BJ (cell line): ENCODE data around the gene SLCO4A1. TPM values are rescaled to one million over a fixed set of nuclear protein-coding genes. Genes with fewer than 3 reads are reported as not detected.

Source experiments
- CTCF ChIA-PET: fragments of 350-600 bp; formaldehyde crosslinking; extraction: SDS; loops from one replicate; lab custom pipeline; 2021; ENCODE audit warnings: antibody characterized with exemption, inconsistent platforms; lab: Yijun Ruan, JAX
- POLR2A ChIA-PET: fragments of 300-600 bp; sonication (Branson Sonifier 250); formaldehyde crosslinking; extraction: SDS; loops from one replicate; lab custom pipeline; 2021; ENCODE audit warnings: antibody characterized with exemption; lab: Charles Lee
- DNase-seq: peaks from one replicate; pipeline ENCODE4 v3.0.0-alpha.2; 2011; ENCODE audit warnings: low read depth
- H3K27me3 ChIP-seq: 2 replicates; pipeline ENCODE4 v1.6.0; 2011; ENCODE audit warnings: low read length; ENCODE audit not compliant: control insufficient read depth, insufficient read depth
- H3K36me3 ChIP-seq: 2 replicates; pipeline ENCODE4 v1.5.1; 2011; ENCODE audit warnings: low read length; ENCODE audit not compliant: control insufficient read depth, insufficient read depth
- H3K4me3 ChIP-seq: 2 replicates; pipeline ENCODE4 v1.5.1; 2011; ENCODE audit warnings: low read depth, mild to moderate bottlenecking, control low read depth, low read length
- polyA plus RNA-seq: library from polyadenylated mRNA; depleted of rRNA; stranded (reverse); fragments of >200 nt; gene quantifications from 2 replicates; pipeline ENCODE4 v1.2.3, GENCODE V29; 2011
- TF ChIP-seq, protein P1 (sequence below): IDR thresholded peaks from 2 replicates; pipeline ENCODE4 v1.5.1; 2011; ENCODE audit warnings: low read depth, mild to moderate bottlenecking, control low read depth, inconsistent platforms, low read length, moderate library complexity; ENCODE audit not compliant: insufficient read depth

Gene SLCO4A1
- polyA plus RNA-seq, 1 experiment = 0.15 TPM

DNA sequence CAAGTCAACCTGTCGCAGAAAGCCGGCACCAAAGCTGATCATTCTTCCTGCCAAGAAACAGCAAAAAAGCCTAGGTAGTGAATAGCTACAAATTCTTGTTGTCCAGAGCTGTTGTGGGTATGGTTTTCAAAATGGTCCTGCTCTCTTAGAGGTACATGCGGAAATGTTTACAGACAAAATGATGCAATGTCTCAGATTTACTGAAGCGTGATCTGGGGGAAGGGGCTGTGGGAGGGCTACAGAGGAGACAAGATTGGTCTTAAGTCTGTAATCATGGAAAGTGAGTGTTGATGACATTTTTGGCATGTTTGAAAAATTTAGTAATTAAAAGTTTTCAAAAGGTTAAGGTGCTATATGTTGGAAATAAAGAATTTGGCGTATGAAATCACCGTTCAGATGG lies 72.5 kb downstream of the SLCO4A1 start:
- Histone ChIP-seq H3K36me3 (no peaks in the 10 kb centered on the region), H3K27me3 (peaks cover 21% of the 10 kb centered on the region), H3K4me3 (no peak overlapping the region)
- ChIA-PET POLR2A (no interaction called here), CTCF (no interaction called here)
- TF ChIP-seq, protein P1, sequence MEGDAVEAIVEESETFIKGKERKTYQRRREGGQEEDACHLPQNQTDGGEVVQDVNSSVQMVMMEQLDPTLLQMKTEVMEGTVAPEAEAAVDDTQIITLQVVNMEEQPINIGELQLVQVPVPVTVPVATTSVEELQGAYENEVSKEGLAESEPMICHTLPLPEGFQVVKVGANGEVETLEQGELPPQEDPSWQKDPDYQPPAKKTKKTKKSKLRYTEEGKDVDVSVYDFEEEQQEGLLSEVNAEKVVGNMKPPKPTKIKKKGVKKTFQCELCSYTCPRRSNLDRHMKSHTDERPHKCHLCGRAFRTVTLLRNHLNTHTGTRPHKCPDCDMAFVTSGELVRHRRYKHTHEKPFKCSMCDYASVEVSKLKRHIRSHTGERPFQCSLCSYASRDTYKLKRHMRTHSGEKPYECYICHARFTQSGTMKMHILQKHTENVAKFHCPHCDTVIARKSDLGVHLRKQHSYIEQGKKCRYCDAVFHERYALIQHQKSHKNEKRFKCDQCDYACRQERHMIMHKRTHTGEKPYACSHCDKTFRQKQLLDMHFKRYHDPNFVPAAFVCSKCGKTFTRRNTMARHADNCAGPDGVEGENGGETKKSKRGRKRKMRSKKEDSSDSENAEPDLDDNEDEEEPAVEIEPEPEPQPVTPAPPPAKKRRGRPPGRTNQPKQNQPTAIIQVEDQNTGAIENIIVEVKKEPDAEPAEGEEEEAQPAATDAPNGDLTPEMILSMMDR = no peak
- no peak for DNase-seq

DNA sequence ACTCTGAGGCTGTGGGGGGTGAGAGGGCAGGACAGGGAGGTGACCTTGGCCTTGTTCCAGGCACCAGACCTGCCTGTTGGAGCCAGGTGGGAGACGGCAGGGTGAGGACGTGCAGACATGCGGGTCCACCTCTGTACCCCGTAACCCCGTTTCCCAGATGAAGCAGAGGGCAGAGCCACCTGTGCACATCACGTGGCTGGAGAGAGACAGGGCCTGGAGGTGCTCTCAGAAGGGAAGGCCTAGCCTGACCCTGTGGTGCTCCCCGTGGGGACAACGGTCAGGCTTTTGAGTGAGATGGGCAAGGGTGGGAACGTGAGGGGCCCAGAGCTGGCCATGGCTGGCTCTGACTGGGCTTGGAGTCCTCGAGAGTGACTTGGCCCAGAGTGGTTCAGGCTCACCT lies 72.9 kb downstream of the SLCO4A1 start:
- Histone ChIP-seq H3K4me3 (no peak overlapping the region), H3K36me3 (no peaks in the 10 kb centered on the region), H3K27me3 (peaks cover 18% of the 10 kb centered on the region)
- DNase-seq = no peak
- CTCF ChIA-PET = no interaction called here
- TF ChIP-seq, protein P1 = no peak
- POLR2A ChIA-PET = no interaction called here

DNA sequence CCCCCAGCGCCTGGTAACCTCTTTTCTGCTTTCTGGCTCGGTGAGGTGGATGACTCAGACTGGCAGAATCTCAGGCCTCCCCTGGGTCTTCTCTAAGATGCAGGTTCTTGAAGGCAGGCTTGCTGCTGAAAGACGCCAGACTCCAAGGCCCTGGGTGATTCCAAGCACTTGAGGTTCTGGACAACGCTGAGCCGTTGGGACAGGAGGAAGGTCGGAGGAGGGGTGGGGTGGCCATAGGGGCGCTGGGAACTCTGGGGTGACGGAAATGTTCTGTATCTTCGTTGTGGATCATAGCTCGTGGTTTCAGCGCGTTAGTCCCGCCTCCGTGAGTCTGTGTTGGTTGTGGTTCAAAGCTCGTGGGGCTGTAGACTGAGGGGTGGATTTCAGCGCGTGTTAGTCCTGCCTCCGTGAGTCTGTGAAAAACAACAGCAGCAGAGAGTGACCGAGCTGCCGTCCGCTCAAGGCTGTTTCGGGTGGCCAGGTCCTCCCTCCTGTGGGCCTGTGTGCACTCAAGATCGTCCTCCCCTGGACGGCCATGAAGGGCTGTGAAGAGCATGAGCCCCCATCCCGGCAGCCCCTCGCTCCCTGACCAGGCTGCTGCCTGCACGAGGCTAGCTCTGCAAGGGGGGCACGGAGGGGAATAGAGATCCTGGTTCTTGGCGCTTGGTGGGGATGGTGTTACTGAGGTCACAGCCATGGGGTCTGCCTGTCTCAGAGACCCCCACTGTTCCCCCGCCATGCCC lies 74.1 kb downstream of the SLCO4A1 start:
- no peak for DNase-seq

DNA sequence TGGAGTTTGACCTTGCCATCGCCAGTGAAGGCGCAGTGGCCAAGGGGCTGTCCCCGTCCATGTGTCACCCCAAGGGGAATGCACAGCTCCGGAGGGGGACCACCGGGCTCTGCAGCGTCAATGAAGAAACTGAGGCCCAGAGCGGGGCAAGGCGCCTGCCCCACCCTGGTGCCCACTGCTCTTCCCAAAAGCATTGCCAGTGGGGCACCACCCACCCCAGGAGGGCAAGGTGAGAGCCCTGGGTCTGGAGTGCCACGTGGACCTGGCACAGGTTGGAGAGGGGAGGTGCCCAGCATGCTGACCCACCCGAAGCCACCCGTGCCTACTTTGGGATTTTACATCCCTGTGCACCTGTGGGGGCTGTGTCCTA lies 74.6 kb downstream of the SLCO4A1 start:
- TF ChIP-seq, protein P1 = no peak
- ChIA-PET POLR2A (no interaction called here), CTCF (no interaction called here)
- no peak overlapping the region for H3K4me3 ChIP-seq
- no peak for DNase-seq
- peaks cover 9% of the 10 kb centered on the region for H3K27me3 ChIP-seq
- no peaks in the 10 kb centered on the region for H3K36me3 ChIP-seq

More for the DNA sequence above, 74.1 kb downstream of the SLCO4A1 start:
- Histone ChIP-seq H3K4me3 (no peak overlapping the region), H3K36me3 (no peaks in the 10 kb centered on the region), H3K27me3 (peaks cover 9% of the 10 kb centered on the region)
- CTCF ChIA-PET = no interaction called here
- POLR2A ChIA-PET = no interaction called here
- TF ChIP-seq, protein P1 = no peak

DNA sequence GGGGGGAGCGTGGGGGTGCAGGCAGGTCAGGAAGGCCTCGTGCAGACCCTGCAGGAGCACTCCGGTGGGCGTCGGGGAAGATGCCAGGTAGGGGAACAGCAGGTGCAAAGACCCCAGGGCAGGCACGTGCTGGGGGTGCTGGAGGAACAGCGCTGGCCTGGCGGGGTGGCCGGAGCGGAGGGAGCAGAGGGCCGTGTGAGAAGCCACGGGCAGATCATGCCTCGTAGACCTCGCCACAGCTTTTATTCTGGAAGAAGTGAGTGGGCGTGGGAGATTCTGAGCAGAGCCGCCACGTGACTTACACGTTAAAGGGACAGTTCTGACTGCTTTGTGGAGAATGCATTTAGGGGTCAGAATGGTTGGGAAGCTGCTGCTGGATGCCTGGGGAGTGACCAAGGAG lies 75.6 kb downstream of the SLCO4A1 start:
- DNase-seq = no peak
- CTCF ChIA-PET = interaction anchor here (0.7 to 1.9 kb wide), 3 partner anchors 12 to 218 kb away, joined by 3 to 6 read pairs (median 3); no protein-coding TSS in a partner anchor
- POLR2A ChIA-PET = no interaction called here
- Histone ChIP-seq H3K4me3 (no peak overlapping the region), H3K27me3 (peaks cover 11% of the 10 kb centered on the region), H3K36me3 (no peaks in the 10 kb centered on the region)
- TF ChIP-seq, protein P1 = no peak
